Cardiac muscle cell (in vitro differentiated cells and primary cell): ENCODE measurements around the gene RNF223. TPM values are rescaled to one million over a fixed set of nuclear protein-coding genes. Genes with fewer than 3 reads are reported as not detected.
"Not testable (repeated sequence)": the region's sequence is repeated elsewhere in the genome, so short reads cannot be mapped to it uniquely, and the experiment has no call there.

Experiments used
- DNase-seq, 2 donors: peaks; one replicate each; pipeline versions ENCODE4 v3.0.0 to v3.0.0-alpha.2; 2010 to 2017; ENCODE audit warnings: low read depth in 1 of 2, low spot score in 1 of 2
- H3K27ac ChIP-seq: fragments of 200-600 bp; sonication (generic); 2 replicates; pipeline ENCODE4 v1.5.1; 2016
- H3K27me3 ChIP-seq: fragments of 200-600 bp; sonication (generic); 2 replicates; pipeline ENCODE4 v1.6.0; 2016; ENCODE audit warnings: control low read depth
- H3K36me3 ChIP-seq: fragments of 200-600 bp; sonication (generic); 2 replicates; pipeline ENCODE4 v1.5.1; 2016; ENCODE audit warnings: control low read depth
- H3K4me1 ChIP-seq: fragments of 200-600 bp; sonication (generic); 2 replicates; pipeline ENCODE4 v1.8.1; 2017; ENCODE audit warnings: low read depth, mild to moderate bottlenecking, mixed run types
- H3K4me3 ChIP-seq: fragments of 200-600 bp; sonication (generic); 2 replicates; pipeline ENCODE4 v1.5.1; 2016; ENCODE audit warnings: mild to moderate bottlenecking
- H3K9me3 ChIP-seq: fragments of 200-600 bp; sonication (generic); 2 replicates; pipeline ENCODE4 v1.5.1; 2017; ENCODE audit warnings: low read depth, mild to moderate bottlenecking, control low read depth
- CTCF ChIP-seq: IDR thresholded peaks from 2 replicates; pipeline ENCODE4 v1.5.1; 2012; ENCODE audit warnings: low read depth, mild to moderate bottlenecking, low read length
- polyA plus RNA-seq: library from polyadenylated mRNA; unstranded; fragments of >200 nt; fragmentation: Nextera tagmentation; extraction: Ambion mirVana; gene quantifications from 2 replicates; pipeline ENCODE4 v1.2.1, GENCODE V29; 2016
- total RNA-seq: library from RNA; depleted of rRNA; stranded (reverse); fragments of >200 nt; gene quantifications from 2 replicates; pipeline ENCODE4 v1.2.3, GENCODE V29; 2016

The RNF223 gene
- total and polyA plus RNA-seq, 2 experiments from 2014 or later: 0.33 TPM; not detected in 1

DNA sequence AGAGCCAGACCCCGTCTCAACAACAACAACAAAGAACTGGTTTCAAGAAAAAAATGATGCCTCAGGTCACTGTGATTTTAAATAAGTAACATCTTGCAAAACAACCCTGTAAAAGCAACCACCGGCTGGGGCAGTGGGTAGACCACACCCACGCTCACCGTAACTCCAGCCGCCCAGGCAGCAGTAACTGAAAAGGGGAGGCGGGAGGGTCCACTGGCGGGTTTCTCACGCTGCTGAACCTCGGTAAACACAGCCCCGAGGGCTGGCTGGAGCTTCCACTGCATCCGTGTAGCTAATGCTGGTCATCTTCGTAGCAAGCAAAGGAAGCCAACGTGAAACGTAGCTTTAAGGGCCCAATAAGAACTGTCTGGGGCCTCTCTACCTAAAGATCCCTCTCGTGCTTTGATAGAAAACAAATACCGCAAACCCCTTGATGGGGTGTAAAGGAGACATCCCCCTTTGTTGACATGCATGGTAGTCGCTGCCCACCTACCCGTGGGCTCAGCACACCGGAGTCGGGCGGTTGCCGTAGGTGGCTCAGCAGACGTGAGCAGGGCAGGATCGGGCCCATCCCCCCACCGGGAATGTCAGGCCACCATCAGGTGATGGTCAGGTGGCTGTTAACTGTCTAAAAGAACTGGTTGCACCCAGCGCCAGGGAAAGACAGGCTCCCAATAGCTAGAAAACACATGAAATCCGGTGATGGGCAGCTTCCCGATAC, 37.6 kb upstream of the RNF223 start:
- DNase-seq: no peak
- no peak overlapping the region for H3K4me3 ChIP-seq
- H3K27ac ChIP-seq: no peak overlapping the region
- no peaks in the 10 kb centered on the region for H3K9me3 ChIP-seq
- peaks cover 3% of the 10 kb centered on the region for H3K27me3 ChIP-seq
- no peak for TF ChIP-seq CTCF
- no peaks in the 10 kb centered on the region for H3K36me3 ChIP-seq
- no peaks in the 10 kb centered on the region for H3K4me1 ChIP-seq

GRCh38 chr1:1110561-1110971, 36.5 kb upstream of the RNF223 start:
- no peak overlapping the region for H3K4me3 ChIP-seq
- H3K27me3 ChIP-seq: no peaks in the 10 kb centered on the region
- no peaks in the 10 kb centered on the region for H3K36me3 ChIP-seq
- no peak for DNase-seq
- H3K9me3 ChIP-seq: no peaks in the 10 kb centered on the region
- no peak for TF ChIP-seq CTCF
- no peaks in the 10 kb centered on the region for H3K4me1 ChIP-seq
- no peak overlapping the region for H3K27ac ChIP-seq

- Histone ChIP-seq H3K36me3 (no peaks in the 10 kb centered on the region), H3K27me3 (no peaks in the 10 kb centered on the region), H3K4me1 (no peaks in the 10 kb centered on the region), H3K9me3 (no peaks in the 10 kb centered on the region), H3K27ac (no peak overlapping the region), H3K4me3 (no peak overlapping the region)
- TF ChIP-seq CTCF: no peak
- no peak for DNase-seq
Measured at GRCh38 chr1:1109743-1110142, 35.6 kb upstream of the RNF223 start.

GRCh38 chr1:1106510-1107221, 32.6 kb upstream of the RNF223 start:
- Histone ChIP-seq H3K36me3 (no peaks in the 10 kb centered on the region), H3K27ac (no peak overlapping the region), H3K9me3 (no peaks in the 10 kb centered on the region), H3K4me3 (no peak overlapping the region), H3K27me3 (no peaks in the 10 kb centered on the region), H3K4me1 (no peaks in the 10 kb centered on the region)
- no peak for TF ChIP-seq CTCF
- DNase-seq: no peak

DNA sequence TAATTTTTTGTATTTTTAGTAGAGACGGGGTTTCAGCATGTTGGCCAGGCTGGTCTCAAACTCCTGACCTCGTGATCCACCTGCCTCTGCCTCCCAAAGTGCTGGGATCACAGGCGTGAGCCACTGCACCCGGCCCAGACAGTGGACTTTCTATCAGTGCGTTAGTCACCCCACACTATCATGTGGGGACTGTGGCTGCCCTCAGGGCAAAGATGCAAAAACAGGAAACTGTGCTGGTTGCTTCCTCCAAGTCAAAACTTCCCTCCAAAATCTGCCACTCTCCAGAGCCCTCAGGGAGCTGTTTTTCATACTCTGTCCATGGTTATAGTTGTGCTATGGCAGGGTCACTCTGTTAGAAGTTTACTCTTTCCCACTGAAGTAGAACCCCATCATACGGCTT, 30.0 kb upstream of the RNF223 start:
- H3K36me3 ChIP-seq, H3K4me1 ChIP-seq, H3K9me3 ChIP-seq, DNase-seq, H3K4me3 ChIP-seq, H3K27ac ChIP-seq, H3K27me3 ChIP-seq: not testable (repeated sequence)

GRCh38 chr1:1101503-1101902, 27.4 kb upstream of the RNF223 start:
- no peak overlapping the region for H3K27ac ChIP-seq
- H3K4me3 ChIP-seq: no peak overlapping the region
- no peaks in the 10 kb centered on the region for H3K27me3 ChIP-seq
- TF ChIP-seq CTCF: no peak
- DNase-seq: no peak
- no peaks in the 10 kb centered on the region for H3K9me3 ChIP-seq
- H3K4me1 ChIP-seq: no peaks in the 10 kb centered on the region
- no peaks in the 10 kb centered on the region for H3K36me3 ChIP-seq
